ENCODE results near the gene NEU3. TPM values are rescaled to one million over a fixed set of nuclear protein-coding genes. Genes with fewer than 3 reads are reported as not detected.
"Not testable (repeated sequence)": the region's sequence is repeated elsewhere in the genome, so short reads cannot be mapped to it uniquely, and the experiment has no call there.

NEU3 gene
- total RNA-seq = 1 to 10 TPM; 4.8 to 6.6 TPM
- long read RNA-seq, full-length matches to known transcripts = 1 of 3 reads
- long read RNA-seq, partial matches to known transcripts = 0 of 3 reads
- long read RNA-seq, other reads (novel, unspliced or antisense) = 2 of 3 reads

- intact Hi-C loops (cut with DNase I) = no loop called here
- peak; percentile 98 for ATAC-seq
- DNase-seq = peak; percentile 84
Measured at GRCh38 chr11:74988541-74989259, at the start of gene NEU3. NEU3 (plus strand) TSS chr11:74988933; CDS start chr11:74989061, 128 bp downstream.

- intact Hi-C loops (cut with DNase I) = no loop called here
- DNase-seq = no peak
- no peak for ATAC-seq
Measured at GRCh38 chr11:74941492-74941891, 47.2 kb upstream of the NEU3 start.

GRCh38 chr11:74942073-74942759 lies 46.5 kb upstream of the NEU3 start:
- peak in 1 of 2 donors; percentile 47 for ATAC-seq
- DNase-seq = no peak
- intact Hi-C loops (cut with DNase I) = no loop called here

GRCh38 chr11:74948546-74948897 lies 40.2 kb upstream of the NEU3 start:
- intact Hi-C loops (cut with DNase I) = no loop called here
- DNase-seq (no peak), ATAC-seq (peak; percentile 13 to 47)

GRCh38 chr11:74948898-74949752 lies 39.6 kb upstream of the NEU3 start, which contains the start of the genes SPCS2 and XRRA1:
SPCS2 (plus strand) TSS chr11:74949266; CDS start chr11:74949286, 20 bp downstream.
XRRA1 (minus strand) TSS chr11:74949091; CDS start chr11:74940878, 8,213 bp downstream.
- intact Hi-C loops (cut with DNase I) = no loop called here
- DNase-seq (peak; percentile 100), ATAC-seq (peak; percentile 99 to 100)

GRCh38 chr11:74949753-74950137 lies 39.0 kb upstream of the NEU3 start:
- ATAC-seq = peak in 1 of 2 donors; percentile 37
- intact Hi-C loops (cut with DNase I) = no loop called here
- no peak for DNase-seq

GRCh38 chr11:74950374-74950969 lies 38.3 kb upstream of the NEU3 start:
- ATAC-seq (no peak), DNase-seq (no peak)
- intact Hi-C loops (cut with DNase I) = no loop called here

GRCh38 chr11:74951226-74951625 lies 37.5 kb upstream of the NEU3 start:
- no peak for DNase-seq
- ATAC-seq = no peak
- intact Hi-C loops (cut with DNase I) = no loop called here

GRCh38 chr11:74952752-74953151 lies 36.0 kb upstream of the NEU3 start:
- no peak for DNase-seq
- ATAC-seq = no peak
- intact Hi-C loops (cut with DNase I) = no loop called here

- ATAC-seq (no peak), DNase-seq (no peak)
- intact Hi-C loops (cut with DNase I) = no loop called here
Measured at GRCh38 chr11:74953451-74953850, 35.3 kb upstream of the NEU3 start.

- intact Hi-C loops (cut with DNase I) = no loop called here
- ATAC-seq = no peak
Measured at GRCh38 chr11:74954199-74954598, 34.5 kb upstream of the NEU3 start.

GRCh38 chr11:74956397-74957015 lies 32.2 kb upstream of the NEU3 start:
- no peak for DNase-seq
- intact Hi-C loops (cut with DNase I) = no loop called here
- ATAC-seq = peak in 1 of 2 donors; percentile 49

More at GRCh38 chr11:74954199-74954598, 34.5 kb upstream of the NEU3 start:
- no peak for DNase-seq

- no peak for ATAC-seq
- no peak for DNase-seq
- intact Hi-C loops (cut with DNase I) = no loop called here
Measured at GRCh38 chr11:74957937-74958629, 30.6 kb upstream of the NEU3 start.

- ATAC-seq; DNase-seq; intact Hi-C loops (cut with DNase I): not testable (repeated sequence)
Measured at GRCh38 chr11:74960128-74960527, 28.6 kb upstream of the NEU3 start.

GRCh38 chr11:74966651-74967050 lies 22.1 kb upstream of the NEU3 start:
- DNase-seq = no peak
- ATAC-seq = no peak
- intact Hi-C loops (cut with DNase I) = no loop called here

GRCh38 chr11:74970852-74971395 lies 17.8 kb upstream of the NEU3 start:
- DNase-seq (no peak), ATAC-seq (no peak)
- intact Hi-C loops (cut with DNase I) = no loop called here

GRCh38 chr11:74971424-74971823 lies 17.3 kb upstream of the NEU3 start:
- DNase-seq (no peak), ATAC-seq (no peak)
- intact Hi-C loops (cut with DNase I) = no loop called here

- ATAC-seq (peak; percentile 51 to 61), DNase-seq (no peak)
- intact Hi-C loops (cut with DNase I) = no loop called here
Measured at GRCh38 chr11:74978041-74978440, 10.7 kb upstream of the NEU3 start.

Data from left cardiac atrium (tissue), 4 donors.